HG02884 (cell line): Measurements from ENCODE around the gene DGCR6.
"Not testable (repeated sequence)": the region's sequence is repeated elsewhere in the genome, so short reads cannot be mapped to it uniquely, and the experiment has no call there.

ENCODE experiments used
- ATAC-seq: cut with Tn5 transposase; IDR thresholded peaks from one replicate; pipeline ENCODE4 v1.9.1; 2021; ENCODE audit warnings: mild to moderate bottlenecking, moderate library complexity; ENCODE audit not compliant: unreplicated experiment

DGCR6 gene

DNA sequence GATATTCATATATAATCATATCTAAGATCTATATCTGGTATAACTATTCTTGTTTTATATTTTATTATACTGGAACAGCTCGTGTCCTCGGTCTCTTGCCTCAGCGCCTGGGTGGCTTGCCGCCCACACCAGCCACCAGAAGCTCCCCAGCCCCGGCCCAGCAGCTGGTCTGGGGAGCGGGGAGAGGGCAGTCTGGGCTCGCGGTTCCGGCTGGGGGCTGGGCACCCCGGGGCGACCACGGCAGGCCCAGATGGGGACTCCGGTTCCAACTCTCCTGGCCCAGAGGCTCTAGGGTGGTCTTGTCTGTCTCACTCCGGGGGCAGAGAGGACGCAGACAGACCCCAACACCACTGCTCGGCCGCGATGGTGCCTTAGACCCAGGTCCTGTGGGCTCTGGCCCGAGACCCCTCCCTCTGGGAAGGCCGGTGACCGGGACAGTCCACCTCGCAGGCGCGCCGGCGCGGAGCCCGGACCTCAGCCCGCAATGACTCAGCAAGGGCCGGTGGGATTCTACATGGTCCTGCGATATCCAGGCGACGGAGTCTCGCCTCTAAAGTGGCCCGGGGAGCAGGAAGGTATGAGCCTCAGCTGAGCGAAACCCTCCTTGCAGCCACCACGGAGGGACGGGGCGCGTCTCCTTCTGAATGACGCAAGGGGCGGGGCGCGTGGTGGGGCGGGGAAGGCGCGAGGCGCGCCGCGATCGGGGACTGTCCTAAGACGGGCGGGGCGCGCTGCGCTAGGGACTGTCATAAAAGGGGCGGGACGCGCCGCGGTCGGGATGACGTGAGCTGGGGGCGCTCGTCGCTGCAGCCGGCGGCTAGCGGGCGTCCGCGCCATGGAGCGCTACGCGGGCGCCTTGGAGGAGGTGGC, at the start of gene DGCR6:
TSS of gene DGCR6 (plus strand) at position 781 of the 870 bp plus-strand sequence. CDS start at position 836, 55 bp downstream.
- no peak for ATAC-seq

DNA sequence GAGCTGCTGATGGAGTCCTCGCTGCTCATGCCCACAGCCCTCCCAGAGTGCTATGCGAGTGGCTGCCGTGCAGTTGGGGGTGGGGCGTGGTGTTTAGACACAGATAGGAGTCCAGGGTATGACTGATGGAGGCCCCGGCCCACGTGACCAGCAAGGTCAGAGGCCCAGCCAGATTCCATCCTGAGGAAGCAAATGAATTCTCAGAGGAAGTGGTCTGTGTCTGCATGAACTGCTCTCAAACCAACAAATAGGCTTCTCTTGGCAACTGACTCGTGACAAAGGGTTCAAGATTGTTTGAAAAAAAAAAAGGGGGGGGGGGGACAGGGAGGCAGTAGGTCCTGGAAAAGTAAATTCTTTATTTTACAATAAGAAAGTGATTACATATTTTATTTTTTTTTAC, 46.8 kb upstream of the DGCR6 start:
- not testable (repeated sequence) for ATAC-seq

DNA sequence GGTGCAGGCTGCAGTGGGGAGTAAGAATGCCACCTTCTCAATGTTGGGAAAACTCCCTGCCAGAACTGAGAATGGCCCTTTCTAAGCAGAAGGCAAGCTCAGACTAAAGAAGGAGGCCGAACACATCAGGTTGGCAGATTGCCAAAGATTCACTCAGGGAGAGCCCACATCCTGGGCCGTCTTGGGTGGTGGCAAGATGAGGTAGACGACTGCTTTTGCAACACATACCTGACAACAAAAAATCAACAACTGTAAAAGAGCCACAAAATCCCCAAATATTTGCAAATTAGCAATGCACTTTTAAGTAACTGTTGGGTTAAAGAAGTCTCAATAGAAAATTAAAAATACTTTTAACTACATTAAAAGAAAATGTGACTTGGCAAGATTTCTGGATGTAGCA, 24.9 kb upstream of the DGCR6 start:
- not testable (repeated sequence) for ATAC-seq

DNA sequence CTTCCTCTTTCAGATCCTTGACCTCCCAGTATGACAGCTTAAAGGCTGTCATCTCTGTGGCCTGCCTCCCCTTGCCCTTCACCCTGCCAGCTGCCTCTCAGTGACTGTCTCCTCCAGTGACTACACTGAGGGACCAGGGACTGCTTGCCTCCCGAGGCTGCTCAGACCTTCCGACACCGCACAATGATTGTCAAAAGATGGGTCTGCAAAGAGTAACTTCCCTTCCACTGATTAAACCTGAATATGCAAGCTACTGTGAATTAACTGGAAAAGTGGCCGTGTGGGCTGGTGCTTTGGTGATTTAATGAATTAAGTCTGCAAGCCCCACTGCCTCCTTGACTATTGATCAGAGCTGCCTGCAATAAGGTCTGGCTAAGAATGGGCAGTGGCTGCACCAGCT, 21.7 kb upstream of the DGCR6 start:
- ATAC-seq, result not testable (repeated sequence)

DNA sequence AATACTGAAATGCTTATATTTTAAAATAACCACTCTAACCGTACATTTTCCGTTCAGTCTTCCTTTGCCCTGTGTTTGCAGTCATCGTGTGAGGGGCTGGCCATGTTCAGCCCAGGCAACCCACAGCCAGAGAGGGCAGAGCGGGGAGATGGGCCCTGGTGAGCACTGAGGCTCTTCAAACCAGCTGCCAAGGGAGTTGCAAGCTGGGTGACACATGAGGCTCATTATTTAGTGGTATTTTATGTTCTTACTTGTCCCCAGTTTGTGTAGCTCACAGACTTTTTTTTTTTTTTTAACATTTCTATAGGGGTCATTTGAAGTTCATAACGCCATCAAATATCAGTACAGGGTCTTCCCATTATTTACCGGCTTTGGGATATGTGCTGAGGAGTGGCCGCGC, 18.0 kb upstream of the DGCR6 start:
- ATAC-seq, result no peak

DNA sequence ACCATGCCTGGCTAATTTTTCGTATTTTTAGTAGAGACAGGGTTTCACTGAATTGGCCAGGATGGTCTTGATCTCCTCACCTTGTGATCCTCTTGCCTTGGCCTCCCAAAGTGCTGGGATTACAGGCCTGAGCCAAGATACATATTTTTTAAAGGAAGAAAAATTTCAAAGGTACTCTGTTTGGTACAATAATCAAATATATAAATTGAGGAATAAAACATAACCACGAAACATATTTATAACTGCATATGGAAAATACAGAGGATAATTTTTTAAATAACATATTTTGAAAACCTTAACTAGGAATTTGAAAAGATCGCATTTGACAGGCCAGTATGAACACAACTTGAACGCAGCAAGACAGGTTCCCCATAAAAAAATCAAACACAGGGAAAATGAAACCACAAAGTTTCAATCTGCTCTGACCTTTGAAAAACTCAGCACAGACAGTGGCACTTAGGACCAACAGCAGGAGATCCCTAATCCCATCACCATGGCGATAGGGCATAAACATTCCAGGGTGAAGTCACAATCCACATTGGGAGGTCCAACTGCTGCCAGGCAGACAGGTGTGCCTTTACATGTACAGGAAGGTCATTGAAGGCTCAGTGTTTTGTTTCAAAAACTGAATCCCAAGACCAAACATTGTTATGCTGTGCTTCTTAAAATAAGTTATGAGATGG, 15.5 kb upstream of the DGCR6 start:
- ATAC-seq, result not testable (repeated sequence)

DNA sequence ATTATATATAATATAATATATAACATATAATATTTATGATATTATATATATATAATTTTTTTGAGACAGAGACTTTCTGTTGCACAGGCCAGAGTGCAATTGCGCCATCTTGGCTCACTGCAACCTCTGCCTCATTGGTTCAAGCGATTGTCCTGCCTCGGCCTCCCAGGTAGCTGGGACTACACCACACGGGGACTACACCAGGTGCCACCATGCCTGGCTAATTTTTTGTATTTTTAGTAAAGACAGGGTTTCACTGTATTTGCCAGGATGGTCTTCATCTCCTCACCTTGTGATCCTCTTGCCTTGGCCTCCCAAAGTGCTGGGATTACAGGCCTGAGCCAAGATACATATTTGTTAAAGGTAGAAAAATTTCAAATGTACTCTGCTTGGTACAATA, 12.3 kb upstream of the DGCR6 start:
- ATAC-seq, result not testable (repeated sequence)

DNA sequence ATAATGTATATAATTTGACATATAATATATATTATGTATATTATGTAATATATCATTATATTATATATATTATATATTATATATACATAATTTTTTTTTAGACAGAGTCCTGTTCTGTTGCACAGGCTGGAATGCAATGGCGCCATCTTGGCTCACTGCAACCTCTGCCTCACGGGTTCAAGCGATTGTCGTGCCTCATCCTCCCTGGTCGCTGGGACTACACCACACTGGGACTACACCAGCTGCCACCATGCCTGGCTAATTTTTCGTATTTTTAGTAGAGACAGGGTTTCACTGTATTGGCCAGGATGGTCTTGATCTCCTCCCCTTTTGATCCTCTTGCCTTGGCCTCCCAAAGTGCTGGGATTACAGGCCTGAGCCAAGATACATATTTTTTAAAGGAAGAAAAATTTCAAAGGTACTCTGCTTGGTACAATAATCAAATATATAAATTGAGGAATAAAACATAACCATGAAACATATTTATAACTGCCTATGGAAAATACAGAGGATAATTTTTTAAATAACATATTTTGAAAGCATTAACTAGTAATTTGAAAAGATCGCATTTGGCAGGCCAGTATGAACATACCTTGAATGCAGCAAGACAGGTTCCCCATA, 10.0 kb upstream of the DGCR6 start:
- ATAC-seq, result not testable (repeated sequence)

DNA sequence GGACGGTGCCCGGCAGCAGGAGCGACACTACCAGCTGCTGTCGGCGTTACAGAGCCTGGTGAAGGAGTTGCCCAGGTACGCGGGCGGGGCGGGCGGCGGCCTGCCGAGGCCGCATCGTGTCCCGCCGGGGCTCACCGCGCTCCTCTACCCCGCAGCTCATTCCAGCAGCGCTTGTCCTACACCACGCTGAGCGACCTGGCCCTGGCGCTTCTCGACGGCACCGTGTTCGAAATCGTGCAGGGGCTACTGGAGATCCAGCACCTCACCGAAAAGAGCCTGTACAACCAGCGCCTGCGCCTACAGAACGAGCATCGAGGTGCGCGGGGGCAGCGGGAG, 258 bp downstream of the DGCR6 start:
- ATAC-seq, result not testable (repeated sequence)

DNA sequence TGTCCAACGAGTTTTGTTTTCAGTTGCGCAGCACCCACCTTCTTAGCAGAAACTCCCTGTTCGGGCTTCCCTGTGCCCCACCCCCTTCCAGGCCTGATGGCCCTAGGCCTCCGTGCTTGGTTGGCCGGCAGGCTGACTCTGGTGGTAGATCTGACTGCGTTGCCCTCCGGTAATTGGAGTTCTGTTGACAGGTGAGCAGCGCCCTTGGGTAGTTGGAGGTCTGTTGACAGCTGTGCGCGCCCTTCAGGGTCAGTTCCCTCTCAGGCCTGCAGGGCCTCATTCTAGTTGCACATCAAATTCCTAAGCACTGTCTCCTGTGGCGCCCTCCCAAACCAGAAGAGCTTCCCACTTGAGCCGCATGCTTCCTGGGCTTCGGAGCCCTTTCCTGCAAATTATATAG, 776 bp downstream of the DGCR6 start:
- no peak for ATAC-seq

DNA sequence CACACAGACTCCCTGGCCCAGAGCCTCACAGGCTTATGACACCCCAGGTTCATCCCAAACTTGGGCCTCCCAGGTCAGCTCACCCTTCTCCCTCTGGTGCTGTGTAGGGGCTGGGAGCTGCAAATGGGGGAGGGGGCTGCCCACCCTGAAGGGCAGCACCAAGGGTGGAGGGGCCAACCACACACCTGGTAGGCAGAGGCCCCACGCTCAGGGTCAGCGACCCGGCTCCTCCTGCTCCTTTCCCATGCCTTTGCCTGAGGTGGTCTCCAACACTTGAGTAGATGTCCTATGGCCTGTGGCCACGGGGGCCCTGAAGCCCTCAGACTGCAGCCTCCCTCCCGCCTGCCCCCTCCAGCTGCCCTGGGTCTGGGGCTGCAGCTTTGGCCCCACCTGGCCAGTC, 3.4 kb downstream of the DGCR6 start:
- ATAC-seq, result no peak

DNA sequence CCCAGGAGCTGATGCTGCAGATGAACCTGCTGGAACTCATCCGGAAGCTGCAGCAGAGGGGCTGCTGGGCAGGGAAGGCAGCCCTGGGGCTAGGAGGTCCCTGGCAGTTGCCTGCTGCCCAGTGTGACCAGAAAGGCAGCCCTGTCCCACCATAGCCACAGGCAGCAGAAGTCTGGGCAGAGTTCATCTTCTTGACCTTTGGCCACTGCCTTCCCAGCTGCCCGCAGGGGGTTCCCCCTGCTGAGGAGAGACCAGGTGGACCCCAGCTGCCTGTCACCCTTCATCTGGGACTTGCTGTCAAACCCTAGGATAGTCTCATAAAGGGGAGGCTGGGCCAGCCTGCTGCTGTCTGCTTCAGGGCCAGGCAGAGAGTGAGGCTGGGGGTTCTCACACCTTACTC, 5.4 kb downstream of the DGCR6 start:
- ATAC-seq, result not testable (repeated sequence)

DNA sequence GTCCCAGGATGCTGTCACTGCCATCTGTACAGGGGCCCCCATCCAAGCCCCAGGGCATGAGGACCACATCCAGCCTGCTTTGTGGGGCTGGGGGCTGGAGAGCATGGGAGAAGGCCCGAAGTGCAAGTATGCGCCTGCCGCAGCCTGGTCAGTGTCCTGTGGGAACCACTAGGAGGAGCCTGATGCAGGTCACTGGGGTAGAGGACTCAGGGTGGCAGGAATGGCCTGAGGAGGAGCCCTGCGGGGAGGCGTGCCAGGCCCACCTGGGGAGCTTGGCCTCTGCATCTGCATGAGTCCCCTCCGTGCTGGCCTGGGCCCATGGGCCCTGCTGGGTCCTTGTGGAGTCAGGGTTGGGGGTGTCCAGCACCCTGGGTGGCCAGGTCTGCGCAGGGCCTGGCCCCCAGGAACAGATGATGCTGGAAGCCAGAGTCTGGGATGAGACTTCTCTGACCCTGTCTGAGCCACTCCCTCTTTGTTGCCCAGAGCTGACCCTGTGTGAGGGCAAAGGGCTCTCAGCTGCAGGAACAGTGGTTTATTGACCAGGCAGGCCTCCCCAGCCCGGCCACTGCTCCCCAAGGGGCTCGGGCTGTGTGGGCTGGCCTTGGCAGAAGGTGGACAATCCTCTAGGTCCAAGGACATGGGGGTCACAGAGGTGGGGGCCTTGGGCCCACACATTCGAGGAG, 6.3 kb downstream of the DGCR6 start:
- ATAC-seq, result not testable (repeated sequence)

DNA sequence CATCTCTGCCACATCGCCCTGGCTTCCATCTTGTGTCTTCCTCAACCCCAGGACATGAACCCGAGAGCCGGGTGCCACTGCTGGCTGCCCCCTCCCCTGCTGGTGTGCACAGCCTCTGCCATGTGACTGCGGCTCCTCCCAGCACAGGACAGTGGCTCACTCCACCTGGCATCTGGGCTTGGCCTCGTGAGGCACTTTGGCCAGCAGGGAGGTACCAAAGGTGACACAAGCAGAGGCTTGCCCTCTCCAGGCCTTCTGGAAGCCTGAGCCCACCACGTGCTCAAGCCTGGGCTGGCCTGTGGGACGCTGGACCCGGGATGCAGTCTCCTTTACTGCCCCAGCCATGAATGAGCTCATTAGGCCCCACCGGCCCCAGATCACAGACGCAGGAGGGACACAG, 8.4 kb downstream of the DGCR6 start:
- ATAC-seq, result not testable (repeated sequence)

DNA sequence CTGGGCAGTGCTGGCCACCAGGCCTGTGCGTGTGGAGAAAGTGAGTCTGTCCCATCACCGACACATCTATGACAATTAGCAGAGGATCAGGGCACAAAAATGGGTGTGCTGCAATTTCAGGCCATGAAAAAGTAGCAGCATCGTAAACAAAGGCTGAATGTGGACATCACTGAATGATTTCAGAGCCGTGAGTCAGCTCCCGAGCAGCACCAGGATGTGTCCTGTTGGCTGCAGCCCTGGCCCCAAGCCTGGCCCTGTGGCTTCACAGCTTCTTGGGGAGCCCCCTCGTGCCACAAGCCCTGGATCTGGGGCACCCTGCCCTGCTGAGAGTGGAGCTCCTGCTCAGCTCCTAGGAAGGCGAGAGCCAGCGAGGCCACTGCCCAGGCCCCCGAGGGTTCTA, 9.4 kb downstream of the DGCR6 start:
- ATAC-seq, result not testable (repeated sequence)

DNA sequence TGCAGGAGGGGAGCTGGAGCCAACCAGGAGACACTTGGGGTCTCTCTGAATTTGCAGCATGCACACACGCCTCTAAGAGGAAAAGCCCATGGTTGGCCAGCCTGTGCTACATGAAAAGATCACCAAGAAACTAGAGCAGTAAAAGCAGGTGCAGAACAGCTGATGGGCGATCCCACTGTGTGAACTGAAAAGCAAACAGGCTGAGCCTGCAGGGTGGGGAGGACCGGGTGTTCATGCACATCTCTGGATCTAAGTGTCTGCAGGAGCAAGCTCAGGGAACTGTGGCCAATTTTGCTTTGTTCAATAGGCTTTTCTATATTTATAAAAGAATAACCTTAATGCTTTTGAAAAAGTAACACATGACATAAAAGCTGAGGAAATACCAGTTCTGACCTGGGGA, 11.7 kb downstream of the DGCR6 start:
- not testable (repeated sequence) for ATAC-seq

DNA sequence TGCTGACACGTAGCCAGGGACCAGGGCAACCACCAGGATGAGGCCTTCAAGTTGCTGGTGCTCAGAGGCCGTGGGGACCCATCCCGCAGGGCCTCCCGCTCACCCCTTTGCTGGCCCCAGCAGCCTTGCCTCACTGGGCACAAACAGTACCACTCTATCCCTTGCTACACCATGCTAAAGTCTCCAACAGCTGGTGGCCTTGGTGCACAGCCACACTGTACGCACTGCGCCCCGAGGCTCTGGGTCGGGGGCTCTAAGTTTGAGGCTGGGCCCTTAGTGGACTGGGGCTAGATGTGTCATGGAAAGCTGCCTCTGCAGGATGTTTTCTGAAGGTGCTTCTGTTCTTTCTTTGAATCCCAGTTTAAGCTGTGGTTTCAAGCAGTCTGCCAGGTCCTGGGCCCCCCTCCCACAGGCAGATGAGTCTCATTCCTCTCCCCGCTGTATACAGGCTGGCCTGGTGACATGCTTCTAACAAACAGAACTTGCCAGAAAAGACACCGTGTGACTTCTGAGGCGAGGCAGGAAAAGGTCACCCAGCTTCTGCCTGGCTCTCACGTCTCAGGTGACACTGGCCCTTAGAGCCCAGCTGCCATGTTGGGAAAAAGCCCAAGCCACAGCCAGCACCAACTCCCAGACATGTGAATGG, 14.3 kb downstream of the DGCR6 start:
- ATAC-seq, result not testable (repeated sequence)

DNA sequence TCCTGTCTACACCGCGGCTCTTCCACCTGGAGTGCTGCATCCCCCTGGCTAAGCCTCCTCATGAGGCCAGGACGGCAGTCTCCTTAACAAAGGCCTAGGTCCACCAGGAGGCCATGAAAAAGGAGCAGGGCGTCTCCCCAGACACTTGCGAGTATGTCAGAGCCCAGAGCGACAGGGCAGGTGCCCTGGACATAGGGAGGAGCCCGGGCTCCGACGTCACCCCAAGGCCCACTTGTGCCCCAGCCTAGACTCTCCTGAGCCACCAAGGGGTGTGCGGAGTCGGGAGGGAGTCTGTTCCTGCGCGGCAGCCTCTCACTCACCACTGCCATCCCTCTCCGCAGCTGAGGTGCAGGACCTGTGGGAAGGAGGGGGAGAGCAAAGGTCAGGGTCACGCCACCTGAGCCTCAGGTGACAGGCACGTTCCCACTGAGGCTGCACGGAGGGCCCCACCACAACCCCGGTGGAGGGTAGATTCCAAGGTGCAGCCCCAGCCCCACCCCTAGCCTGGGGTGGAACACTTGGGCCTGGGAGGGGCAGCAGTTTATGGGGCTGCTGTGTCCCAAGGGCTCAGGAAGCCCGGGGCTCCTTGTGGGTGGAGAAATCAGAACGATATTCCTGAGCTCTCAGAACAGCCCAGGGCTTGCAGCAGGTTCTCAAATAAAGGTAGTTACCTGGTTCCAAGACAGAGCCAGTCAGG, 19.4 kb downstream of the DGCR6 start:
- no peak for ATAC-seq

DNA sequence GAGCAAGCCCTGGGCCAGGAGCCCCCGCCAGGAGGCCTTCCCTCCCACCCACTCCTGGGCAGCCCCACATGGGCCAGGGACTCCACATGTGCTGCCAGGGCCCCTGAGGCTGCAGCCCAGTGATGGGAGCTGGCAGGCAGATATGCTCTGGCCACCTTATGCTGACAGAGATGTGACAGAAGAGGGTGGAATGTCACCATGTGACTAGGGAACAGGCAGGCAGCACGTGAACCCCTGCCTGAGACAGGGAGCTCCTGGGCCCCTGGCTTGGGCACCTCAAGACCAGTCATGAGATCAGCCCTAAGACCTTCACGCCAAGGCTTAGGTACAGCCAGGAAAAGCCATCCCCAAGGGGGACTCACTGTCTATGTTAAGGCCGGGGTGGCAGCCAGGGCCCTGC, 20.9 kb downstream of the DGCR6 start:
- ATAC-seq, result no peak

DNA sequence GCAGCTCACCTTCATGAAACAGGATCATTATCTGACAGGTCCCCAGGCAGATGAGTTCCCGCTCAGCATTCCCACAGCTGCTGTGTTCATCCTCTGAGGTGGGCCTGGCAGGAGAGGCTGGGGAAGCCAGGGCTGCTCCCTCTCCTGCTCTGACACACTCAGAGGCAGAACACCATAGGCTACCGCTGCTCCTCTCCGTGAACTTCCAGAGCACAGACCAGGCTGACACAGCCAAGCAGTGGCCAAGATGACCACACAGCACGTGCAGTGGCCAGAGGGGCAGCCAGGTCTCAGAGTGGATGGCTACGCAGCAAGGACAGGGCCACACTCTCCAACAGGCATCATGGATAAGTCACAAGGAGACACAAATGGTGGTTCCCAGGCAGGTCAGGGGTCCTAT, 21.5 kb downstream of the DGCR6 start:
- ATAC-seq, result no peak
